Thymus (tissue), 11 donors: ENCODE measurements around the gene NCBP3. TPM values are rescaled to one million over a fixed set of nuclear protein-coding genes. Genes with fewer than 3 reads are reported as not detected.
A peak's percentile ranks its signal among the peaks of the same experiment; 100 is the strongest.

Experiments used
- DNase-seq, 9 donors: peaks; one replicate each; pipeline ENCODE4 v3.0.0-alpha.2; 2013; ENCODE audit warnings: low spot score in 9 of 9, low read depth in 6 of 9, missing footprints in 1 of 9
- H3K27ac ChIP-seq, 2 donors: one replicate each; pipeline ENCODE4 v1.5.1; 2013; ENCODE audit warnings: control low read depth in 1 of 2, low read depth in 1 of 2, low read length in 1 of 2, mild to moderate bottlenecking in 1 of 2, moderate library complexity in 1 of 2
- H3K27me3 ChIP-seq, 2 donors: one replicate each; pipeline ENCODE4 v1.5.1; 2013; ENCODE audit warnings: low read length in 1 of 2; ENCODE audit not compliant: control insufficient read depth in 2 of 2, insufficient read depth in 1 of 2
- H3K36me3 ChIP-seq, 2 donors: one replicate each; pipeline ENCODE4 v1.5.1; 2013; ENCODE audit warnings: low read length in 1 of 2, mild to moderate bottlenecking in 1 of 2, moderate library complexity in 1 of 2; ENCODE audit not compliant: control insufficient read depth in 2 of 2, insufficient read depth in 2 of 2
- H3K4me1 ChIP-seq, 2 donors: one replicate each; pipeline ENCODE4 v1.5.1; 2013; ENCODE audit warnings: low read length in 2 of 2; ENCODE audit not compliant: control insufficient read depth in 2 of 2, insufficient read depth in 2 of 2
- H3K4me3 ChIP-seq, 2 donors: one replicate each; pipeline ENCODE4 v1.5.1; 2013; ENCODE audit warnings: low read length in 2 of 2, control low read depth in 1 of 2, mild to moderate bottlenecking in 1 of 2
- H3K9me3 ChIP-seq, 2 donors: one replicate each; pipeline ENCODE4 v1.5.1; 2013; ENCODE audit warnings: low read length in 1 of 2, mild to moderate bottlenecking in 1 of 2; ENCODE audit not compliant: control insufficient read depth in 2 of 2, insufficient read depth in 1 of 2
- WGBS: extraction: QIAGEN DNeasy Blood & Tissue Kit; methylation state at CpG from one replicate; pipeline ENCODE4 v1.1.7; 2013; 5-methylcytosine and 5-hydroxymethylcytosine counted together
- polyA plus RNA-seq: library from polyadenylated mRNA; stranded (reverse); fragments of 200-250 nt; gene quantifications from one replicate; pipeline ENCODE4 v1.2.3, GENCODE V29; 2013
- total RNA-seq: library from RNA; stranded (reverse); fragments of 120-200 nt; gene quantifications from one replicate; pipeline ENCODE4 v1.2.4, GENCODE V29; 2013
- donor health status: healthy.

The NCBP3 gene
- total and polyA plus RNA-seq, 2 donors: 26.7 to 46.1 TPM

- WGBS: 93% methylated on average over 10 of the region's 10 CpGs
- H3K4me1 ChIP-seq: peaks cover 0 to 6% of the 10 kb centered on the region in 2 donors
- no peaks in the 10 kb centered on the region for H3K9me3 ChIP-seq
- H3K27me3 ChIP-seq: no peaks in the 10 kb centered on the region
- no peak overlapping the region for H3K27ac ChIP-seq
- no peak for DNase-seq
- H3K4me3 ChIP-seq: no peak overlapping the region
- H3K36me3 ChIP-seq: peaks cover 21 to 24% of the 10 kb centered on the region in 2 donors
These were observed 27.8 kb upstream of the NCBP3 start for GRCh38 chr17:3873862-3874261.

DNA sequence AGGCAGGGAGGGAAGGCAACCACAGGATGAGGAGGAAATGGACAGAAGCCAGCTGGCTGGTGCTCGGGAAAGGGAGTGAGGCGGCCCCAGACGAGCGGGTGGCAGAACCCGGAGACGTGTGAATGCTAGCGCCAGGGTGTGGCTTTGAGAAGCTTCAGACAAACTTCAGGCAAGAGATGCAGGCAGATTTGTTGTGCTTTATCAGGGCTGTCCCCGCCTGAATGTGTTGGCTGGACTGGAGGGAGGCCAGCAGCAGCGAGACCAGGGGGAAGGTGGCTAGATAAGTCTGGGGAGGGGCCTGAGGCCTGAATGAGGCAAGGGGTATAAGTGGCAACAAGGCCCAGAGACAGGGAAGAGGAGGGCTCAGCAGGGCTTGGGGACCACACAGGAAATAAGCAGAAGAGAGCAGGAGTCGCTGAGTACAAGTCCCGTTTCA, 24.8 kb upstream of the NCBP3 start:
- Histone ChIP-seq H3K9me3 (no peaks in the 10 kb centered on the region), H3K36me3 (peaks cover 10 to 22% of the 10 kb centered on the region in 2 donors), H3K4me3 (no peak overlapping the region), H3K4me1 (peaks cover 0 to 6% of the 10 kb centered on the region in 2 donors), H3K27ac (peak overlapping the region in 1 of 2 donors; percentile 61), H3K27me3 (no peaks in the 10 kb centered on the region)
- WGBS: 58% methylated on average over 11 of the region's 11 CpGs
- no peak for DNase-seq

GRCh38 chr17:3867606-3868005, 21.6 kb upstream of the NCBP3 start:
- DNase-seq: no peak
- Histone ChIP-seq H3K36me3 (peaks cover 0 to 7% of the 10 kb centered on the region in 2 donors), H3K9me3 (no peaks in the 10 kb centered on the region), H3K4me3 (no peak overlapping the region), H3K4me1 (peaks cover 0 to 6% of the 10 kb centered on the region in 2 donors), H3K27ac (no peak overlapping the region), H3K27me3 (no peaks in the 10 kb centered on the region)
- 93% methylated on average over 11 of the region's 11 CpGs for WGBS

GRCh38 chr17:3867106-3867505, 21.1 kb upstream of the NCBP3 start:
- no peak for DNase-seq
- H3K4me1 ChIP-seq: peaks cover 0 to 6% of the 10 kb centered on the region in 2 donors
- no peak overlapping the region for H3K27ac ChIP-seq
- 93% methylated on average over 17 of the region's 17 CpGs for WGBS
- no peaks in the 10 kb centered on the region for H3K9me3 ChIP-seq
- peaks cover 0 to 4% of the 10 kb centered on the region in 2 donors for H3K36me3 ChIP-seq
- no peak overlapping the region for H3K4me3 ChIP-seq
- H3K27me3 ChIP-seq: no peaks in the 10 kb centered on the region

DNA sequence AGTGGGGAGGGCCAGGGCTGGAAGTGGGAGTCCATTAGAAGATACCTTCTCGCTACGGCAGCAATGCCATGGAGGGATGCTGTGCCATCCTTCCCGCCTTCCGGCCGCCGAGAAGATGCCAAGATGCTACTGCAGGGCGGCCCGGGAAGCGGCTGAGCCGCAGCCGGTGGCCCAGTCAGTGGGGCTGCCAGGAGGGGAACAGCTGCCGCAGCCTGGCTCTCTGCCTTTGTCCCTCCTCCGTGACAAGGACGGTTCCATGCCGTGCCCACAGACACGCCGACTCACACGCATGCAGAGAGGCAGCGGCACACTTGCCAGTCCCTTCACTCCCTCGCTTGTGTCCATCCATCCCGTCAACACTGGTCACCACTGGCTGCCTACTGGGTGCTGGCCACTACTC, 20.2 kb upstream of the NCBP3 start:
- Histone ChIP-seq H3K36me3 (peaks cover 0 to 1% of the 10 kb centered on the region in 2 donors), H3K9me3 (no peaks in the 10 kb centered on the region), H3K4me1 (peaks cover 0 to 6% of the 10 kb centered on the region in 2 donors), H3K27ac (no peak overlapping the region), H3K27me3 (no peaks in the 10 kb centered on the region), H3K4me3 (no peak overlapping the region)
- WGBS: 98% methylated on average over 21 of the region's 21 CpGs
- DNase-seq: no peak

GRCh38 chr17:3865176-3865575, 19.1 kb upstream of the NCBP3 start:
- Histone ChIP-seq H3K27ac (no peak overlapping the region), H3K4me3 (no peak overlapping the region), H3K9me3 (no peaks in the 10 kb centered on the region), H3K27me3 (no peaks in the 10 kb centered on the region), H3K36me3 (peaks cover 3 to 7% of the 10 kb centered on the region in 2 donors), H3K4me1 (no peaks in the 10 kb centered on the region)
- no peak for DNase-seq
- 93% methylated on average over 8 of the region's 8 CpGs for WGBS

DNA sequence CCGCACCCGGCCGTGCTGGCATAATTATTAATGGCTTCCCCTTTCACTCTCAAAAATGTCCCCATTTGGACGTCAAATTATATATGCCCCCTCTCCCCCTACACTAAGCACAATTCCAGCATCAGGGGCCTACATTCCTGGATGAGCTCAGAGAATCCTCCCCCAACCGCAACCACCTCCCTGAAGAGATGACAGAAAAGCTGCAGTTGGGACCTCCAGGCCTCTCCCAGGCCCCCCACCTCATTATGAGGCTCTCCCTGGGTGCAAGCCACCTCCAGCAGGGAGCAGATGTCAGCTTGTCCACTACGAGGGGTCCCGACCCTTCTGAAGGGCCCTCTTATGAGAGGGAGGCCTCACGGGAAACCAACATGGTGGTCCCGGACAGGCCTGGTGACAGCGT, 18.5 kb upstream of the NCBP3 start:
- H3K4me1 ChIP-seq: no peaks in the 10 kb centered on the region
- H3K27ac ChIP-seq: no peak overlapping the region
- no peaks in the 10 kb centered on the region for H3K9me3 ChIP-seq
- H3K36me3 ChIP-seq: peaks cover 3 to 7% of the 10 kb centered on the region in 2 donors
- 97% methylated on average over 10 of the region's 10 CpGs for WGBS
- H3K4me3 ChIP-seq: no peak overlapping the region
- H3K27me3 ChIP-seq: no peaks in the 10 kb centered on the region
- DNase-seq: no peak

DNA sequence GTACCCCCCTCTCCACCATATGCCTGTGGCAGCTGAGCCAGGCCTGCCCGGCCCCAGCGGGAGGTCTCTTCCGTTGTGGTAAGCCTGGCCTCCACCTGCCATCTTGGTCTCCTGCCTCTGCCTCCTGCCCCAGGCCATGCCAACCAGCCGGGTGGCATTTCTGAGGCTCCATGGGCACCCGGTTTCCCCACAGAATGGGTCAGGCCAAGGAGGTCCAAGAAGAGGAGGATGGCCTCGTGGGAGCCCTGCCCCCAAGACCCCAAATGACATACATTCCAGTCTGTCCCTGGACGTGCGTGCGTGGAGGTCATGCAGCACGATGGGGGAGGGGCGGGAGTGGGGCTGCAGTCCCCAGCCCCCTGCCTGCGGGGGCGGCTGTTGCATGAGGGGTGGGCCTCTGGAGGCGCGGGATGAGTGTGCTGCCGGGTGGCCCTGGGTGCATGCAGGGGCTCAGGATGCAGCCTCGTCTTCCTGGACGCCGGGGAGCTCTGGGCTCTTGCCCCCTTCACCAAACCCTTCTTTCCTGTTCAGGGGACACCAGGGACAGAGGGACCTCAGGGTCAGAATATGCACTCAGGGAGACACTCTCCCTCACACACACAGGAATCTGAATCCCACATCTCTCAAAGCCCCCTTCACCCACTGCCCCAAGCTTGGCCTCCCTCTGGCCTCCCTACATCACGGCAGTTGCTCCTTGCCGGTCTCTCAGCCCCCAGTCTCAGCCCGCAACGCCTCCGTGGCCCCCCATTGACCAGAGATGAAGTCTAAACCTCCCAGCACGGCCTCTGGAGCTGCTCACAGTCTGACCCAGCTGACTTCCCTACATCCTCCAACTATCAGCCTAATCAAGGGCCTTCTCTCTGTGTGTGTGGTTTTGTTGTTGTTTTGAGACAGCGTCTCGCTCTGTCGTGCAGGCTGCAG, 16.0 kb upstream of the NCBP3 start:
- H3K4me1 ChIP-seq: no peaks in the 10 kb centered on the region
- DNase-seq: no peak
- no peaks in the 10 kb centered on the region for H3K27me3 ChIP-seq
- H3K27ac ChIP-seq: no peak overlapping the region
- peaks cover 3 to 7% of the 10 kb centered on the region in 2 donors for H3K36me3 ChIP-seq
- H3K9me3 ChIP-seq: no peaks in the 10 kb centered on the region
- H3K4me3 ChIP-seq: no peak overlapping the region
- 98% methylated on average over 28 of the region's 28 CpGs for WGBS

GRCh38 chr17:3860939-3861700, 15.1 kb upstream of the NCBP3 start:
- Histone ChIP-seq H3K9me3 (no peaks in the 10 kb centered on the region), H3K27me3 (no peaks in the 10 kb centered on the region), H3K27ac (no peak overlapping the region), H3K4me1 (no peaks in the 10 kb centered on the region), H3K36me3 (peaks cover 3 to 7% of the 10 kb centered on the region in 2 donors), H3K4me3 (no peak overlapping the region)
- 95% methylated on average over 30 of the region's 30 CpGs for WGBS
- no peak for DNase-seq
